ENCODE data around the gene SPDYE3.
"Not testable (repeated sequence)": the region's sequence is repeated elsewhere in the genome, so short reads cannot be mapped to it uniquely, and the experiment has no call there.

DNA sequence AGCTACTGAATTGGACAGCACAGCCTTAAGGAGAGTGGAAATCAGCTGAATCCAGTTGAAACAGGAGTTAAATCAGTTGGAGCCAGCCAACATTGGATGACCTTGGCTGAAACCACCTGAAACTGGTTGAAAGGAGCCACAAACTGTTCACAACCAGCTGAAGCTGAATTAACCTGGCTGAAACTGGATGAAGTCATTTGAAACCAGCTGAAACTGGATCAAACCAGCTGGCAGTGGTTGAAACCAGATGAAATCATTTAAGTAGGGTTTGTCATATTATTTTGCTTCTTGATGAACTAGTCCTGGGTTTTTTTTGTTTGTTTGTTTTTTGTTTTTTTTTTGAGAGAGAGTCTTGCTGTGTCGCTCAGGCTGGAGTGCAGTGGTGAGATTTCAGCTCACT is 15.3 kb upstream of the SPDYE3 start:
- TF ChIP-seq, protein P1, sequence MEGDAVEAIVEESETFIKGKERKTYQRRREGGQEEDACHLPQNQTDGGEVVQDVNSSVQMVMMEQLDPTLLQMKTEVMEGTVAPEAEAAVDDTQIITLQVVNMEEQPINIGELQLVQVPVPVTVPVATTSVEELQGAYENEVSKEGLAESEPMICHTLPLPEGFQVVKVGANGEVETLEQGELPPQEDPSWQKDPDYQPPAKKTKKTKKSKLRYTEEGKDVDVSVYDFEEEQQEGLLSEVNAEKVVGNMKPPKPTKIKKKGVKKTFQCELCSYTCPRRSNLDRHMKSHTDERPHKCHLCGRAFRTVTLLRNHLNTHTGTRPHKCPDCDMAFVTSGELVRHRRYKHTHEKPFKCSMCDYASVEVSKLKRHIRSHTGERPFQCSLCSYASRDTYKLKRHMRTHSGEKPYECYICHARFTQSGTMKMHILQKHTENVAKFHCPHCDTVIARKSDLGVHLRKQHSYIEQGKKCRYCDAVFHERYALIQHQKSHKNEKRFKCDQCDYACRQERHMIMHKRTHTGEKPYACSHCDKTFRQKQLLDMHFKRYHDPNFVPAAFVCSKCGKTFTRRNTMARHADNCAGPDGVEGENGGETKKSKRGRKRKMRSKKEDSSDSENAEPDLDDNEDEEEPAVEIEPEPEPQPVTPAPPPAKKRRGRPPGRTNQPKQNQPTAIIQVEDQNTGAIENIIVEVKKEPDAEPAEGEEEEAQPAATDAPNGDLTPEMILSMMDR (conservative IDR thresholded peaks at IDR 0.05; ENCODE audit: low read depth, low read length): not testable (repeated sequence)
- TF ChIP-seq EZH2 (IDR thresholded peaks at IDR 0.05; ENCODE audit: borderline replicate concordance, low read depth, low read length, poor library complexity, severe bottlenecking): not testable (repeated sequence)

Data from A673 (cell line).